GM12891 (cell line): ENCODE results near the gene FZD8.

ENCODE experiments used
- POLR2A ChIP-seq: IDR thresholded peaks from 2 replicates; pipeline ENCODE4 v1.6.1; 2011; ENCODE audit warnings: low read depth, low read length, control low read depth
- POLR2AphosphoS5 ChIP-seq: IDR thresholded peaks from 2 replicates; pipeline ENCODE4 v1.6.1; 2011; ENCODE audit warnings: low read depth, low read length, control low read depth
- SPI1 ChIP-seq: IDR thresholded peaks from 2 replicates; pipeline ENCODE4 v1.6.1; 2011; ENCODE audit warnings: low read depth, low read length, control low read depth
- TAF1 ChIP-seq: IDR thresholded peaks from 2 replicates; pipeline ENCODE4 v1.6.1; 2011; ENCODE audit warnings: low read depth, low read length, control low read depth

DNA sequence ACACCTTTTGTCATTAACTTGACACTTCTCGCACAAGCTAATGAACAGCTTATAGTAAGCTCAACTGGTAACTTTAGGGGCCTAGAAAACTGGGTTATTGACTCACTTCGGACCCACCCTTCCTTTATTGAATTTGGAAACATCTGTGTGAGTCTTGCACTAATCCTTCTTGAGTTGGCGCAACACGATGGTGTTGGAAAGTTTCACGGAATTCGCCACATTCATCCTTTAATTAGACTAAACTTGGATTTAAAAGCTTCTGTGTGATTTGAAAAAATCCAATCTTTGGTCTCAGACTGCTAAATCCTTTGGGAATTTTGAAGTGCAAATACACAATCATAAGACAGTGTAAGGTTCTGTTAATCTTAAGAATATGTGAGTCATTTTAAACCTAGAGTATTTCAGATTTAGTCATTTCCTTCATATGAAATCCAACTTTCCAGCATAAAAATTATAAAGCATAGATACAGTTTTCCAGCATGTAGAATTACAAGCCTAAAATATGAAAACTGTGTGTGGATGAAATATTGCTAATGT lies 15.1 kb downstream of the FZD8 start:
- no peak for TF ChIP-seq POLR2A
- TF ChIP-seq POLR2AphosphoS5: no peak
- no peak for TF ChIP-seq TAF1
- TF ChIP-seq SPI1: no peak
